Smooth muscle cell (in vitro differentiated cells): ENCODE data around the gene BCL2L15. TPM values are rescaled to one million over a fixed set of nuclear protein-coding genes. Genes with fewer than 3 reads are reported as not detected.

Experiments used
- DNase-seq: peaks from one replicate; lab custom pipeline; 2025; ENCODE audit not compliant: unreplicated experiment; lab: John Stamatoyannopoulos, UW
- H2AFZ ChIP-seq: fragments of 200-600 bp; sonication (generic); 2 replicates; pipeline ENCODE4 v1.6.0; 2016; ENCODE audit warnings: antibody characterized with exemption, low read depth, mild to moderate bottlenecking
- H3F3A ChIP-seq: fragments of 200-600 bp; sonication (generic); 2 replicates; pipeline ENCODE4 v1.6.0; 2017; ENCODE audit warnings: antibody characterized with exemption, low read depth
- H3K27ac ChIP-seq: fragments of 200-600 bp; sonication (generic); 2 replicates; pipeline ENCODE4 v1.5.1; 2016; ENCODE audit warnings: low read depth, mild to moderate bottlenecking
- H3K27me3 ChIP-seq: fragments of 200-600 bp; sonication (generic); 2 replicates; pipeline ENCODE4 v1.6.1; 2016; ENCODE audit warnings: low read depth, mild to moderate bottlenecking
- H3K36me3 ChIP-seq: fragments of 200-600 bp; sonication (generic); 2 replicates; pipeline ENCODE4 v1.5.1; 2016; ENCODE audit warnings: low read depth
- H3K4me1 ChIP-seq: fragments of 200-600 bp; sonication (generic); 2 replicates; pipeline ENCODE4 v1.5.1; 2016; ENCODE audit warnings: low read depth
- H3K4me2 ChIP-seq: fragments of 200-600 bp; sonication (generic); 2 replicates; pipeline ENCODE4 v1.6.0; 2016; ENCODE audit warnings: mild to moderate bottlenecking
- H3K4me3 ChIP-seq: fragments of 200-600 bp; sonication (generic); 2 replicates; pipeline ENCODE4 v1.5.1; 2016; ENCODE audit warnings: mild to moderate bottlenecking
- H3K79me2 ChIP-seq: fragments of 200-600 bp; sonication (generic); 2 replicates; pipeline ENCODE4 v1.6.0; 2016; ENCODE audit warnings: low read depth, mild to moderate bottlenecking
- H3K9ac ChIP-seq: fragments of 200-600 bp; sonication (generic); 2 replicates; pipeline ENCODE4 v1.6.0; 2016; ENCODE audit warnings: low read depth
- H3K9me3 ChIP-seq: fragments of 200-600 bp; sonication (generic); replicated peaks from 2 replicates; pipeline ENCODE4 v1.5.1; 2016; ENCODE audit warnings: low read depth
- H4K20me1 ChIP-seq: fragments of 200-600 bp; sonication (generic); 2 replicates; pipeline ENCODE4 v1.6.0; 2016; ENCODE audit warnings: low read depth
- CTCF ChIP-seq: fragments of 200-600 bp; sonication (generic); IDR thresholded peaks from 2 replicates; pipeline ENCODE4 v1.5.1; 2017; ENCODE audit warnings: borderline replicate concordance, mild to moderate bottlenecking, antibody characterized with exemption; ENCODE audit not compliant: insufficient read depth, poor library complexity, severe bottlenecking
- WGBS: methylation state at CpG from one replicate; pipeline ENCODE4 v1.1.7; 2016; ENCODE audit warnings: low lambda C conversion rate; 5-methylcytosine and 5-hydroxymethylcytosine counted together
- polyA plus RNA-seq: library from polyadenylated mRNA; unstranded; fragments of >200 nt; fragmentation: Nextera tagmentation; extraction: Ambion mirVana; gene quantifications from 2 replicates; pipeline ENCODE4 v1.2.1, GENCODE V29; 2016
- total RNA-seq: library from RNA; depleted of rRNA; stranded (reverse); fragments of >200 nt; gene quantifications from 2 replicates; pipeline ENCODE4 v1.2.3, GENCODE V29; 2014

The BCL2L15 gene
- total and polyA plus RNA-seq, 2 experiments from 2014 or later, result 0.13 TPM; not detected in 1

DNA sequence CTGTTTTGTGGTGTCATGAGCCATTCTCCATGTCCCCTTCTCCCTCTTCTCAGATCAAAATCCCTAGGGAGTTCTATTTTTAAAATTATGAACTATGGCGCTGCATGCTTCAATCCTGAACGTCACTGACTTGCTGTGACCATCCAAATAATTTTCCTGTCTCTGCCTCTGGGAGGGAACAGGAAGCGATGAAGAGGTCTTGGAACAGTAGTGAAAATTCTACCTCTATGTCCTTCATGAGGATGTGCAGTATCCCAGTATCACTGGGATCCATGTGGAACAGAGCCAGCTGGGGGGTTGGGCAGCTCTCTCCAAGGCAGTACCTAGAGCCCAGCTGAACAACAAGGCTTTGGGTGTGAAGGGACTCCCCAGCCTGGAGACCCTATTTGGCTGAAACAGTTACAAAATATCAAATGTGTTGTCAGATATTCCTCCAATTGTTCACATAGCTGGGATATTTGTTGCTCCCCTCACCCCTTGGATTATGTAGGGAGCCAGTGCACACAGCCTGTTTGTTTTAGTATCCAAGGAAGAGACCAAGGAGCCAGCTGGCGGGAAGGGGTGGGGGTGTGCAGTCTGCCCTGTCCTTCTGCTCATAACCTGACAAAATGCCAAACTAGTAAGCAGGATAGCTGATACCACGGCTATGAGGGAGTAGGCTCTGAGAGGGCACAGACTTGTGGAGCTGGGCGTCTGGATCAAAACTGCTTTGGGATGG is 25.4 kb upstream of the BCL2L15 start:
- H3K9ac ChIP-seq, result no peak overlapping the region
- no peaks in the 10 kb centered on the region for H3K9me3 ChIP-seq
- TF ChIP-seq CTCF, result no peak
- no peaks in the 10 kb centered on the region for H4K20me1 ChIP-seq
- H3K27ac ChIP-seq, result no peak overlapping the region
- H3F3A ChIP-seq, result no peaks in the 10 kb centered on the region
- H3K4me1 ChIP-seq, result no peaks in the 10 kb centered on the region
- no peak overlapping the region for H3K4me3 ChIP-seq
- H3K4me2 ChIP-seq, result no peak overlapping the region
- no peak for DNase-seq
- no peaks in the 10 kb centered on the region for H3K79me2 ChIP-seq
- no peaks in the 10 kb centered on the region for H3K27me3 ChIP-seq
- no peak overlapping the region for H2AFZ ChIP-seq
- no peaks in the 10 kb centered on the region for H3K36me3 ChIP-seq
- WGBS, result 82% methylated on average over 6 of the region's 6 CpGs

DNA sequence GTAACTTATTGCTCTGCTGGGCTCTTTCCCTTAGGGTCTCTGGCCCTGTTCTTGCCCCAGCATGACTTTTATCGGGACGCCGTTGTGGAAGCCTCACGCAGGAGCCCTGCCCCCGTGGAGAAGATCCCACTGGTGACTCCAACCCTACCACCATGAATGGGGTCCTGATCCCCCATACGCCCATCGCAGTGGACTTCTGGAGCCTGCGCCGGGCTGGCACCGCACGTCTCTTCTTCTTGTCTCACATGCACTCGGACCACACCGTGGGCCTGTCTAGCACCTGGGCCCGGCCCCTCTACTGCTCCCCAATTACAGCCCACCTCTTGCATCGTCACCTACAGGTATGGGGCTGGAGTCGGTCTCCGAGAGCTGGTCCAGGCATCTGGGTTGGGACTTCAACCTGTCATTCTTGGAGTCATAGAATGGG is 18.1 kb upstream of the BCL2L15 start:
- Histone ChIP-seq H3K27me3 (no peaks in the 10 kb centered on the region), H3K4me1 (peaks cover 7% of the 10 kb centered on the region), H3K9me3 (no peaks in the 10 kb centered on the region), H3K4me2 (peak overlapping the region; percentile 98), H3F3A (peaks cover 4% of the 10 kb centered on the region), H4K20me1 (no peaks in the 10 kb centered on the region), H3K36me3 (no peaks in the 10 kb centered on the region), H3K4me3 (peak overlapping the region; percentile 75), H3K79me2 (peaks cover 10% of the 10 kb centered on the region), H3K9ac (peak overlapping the region; percentile 75), H2AFZ (peak overlapping the region; percentile 79), H3K27ac (peak overlapping the region; percentile 81)
- DNase-seq, result no peak
- no peak for TF ChIP-seq CTCF
- 2% methylated on average over 17 of the region's 17 CpGs for WGBS

DNA sequence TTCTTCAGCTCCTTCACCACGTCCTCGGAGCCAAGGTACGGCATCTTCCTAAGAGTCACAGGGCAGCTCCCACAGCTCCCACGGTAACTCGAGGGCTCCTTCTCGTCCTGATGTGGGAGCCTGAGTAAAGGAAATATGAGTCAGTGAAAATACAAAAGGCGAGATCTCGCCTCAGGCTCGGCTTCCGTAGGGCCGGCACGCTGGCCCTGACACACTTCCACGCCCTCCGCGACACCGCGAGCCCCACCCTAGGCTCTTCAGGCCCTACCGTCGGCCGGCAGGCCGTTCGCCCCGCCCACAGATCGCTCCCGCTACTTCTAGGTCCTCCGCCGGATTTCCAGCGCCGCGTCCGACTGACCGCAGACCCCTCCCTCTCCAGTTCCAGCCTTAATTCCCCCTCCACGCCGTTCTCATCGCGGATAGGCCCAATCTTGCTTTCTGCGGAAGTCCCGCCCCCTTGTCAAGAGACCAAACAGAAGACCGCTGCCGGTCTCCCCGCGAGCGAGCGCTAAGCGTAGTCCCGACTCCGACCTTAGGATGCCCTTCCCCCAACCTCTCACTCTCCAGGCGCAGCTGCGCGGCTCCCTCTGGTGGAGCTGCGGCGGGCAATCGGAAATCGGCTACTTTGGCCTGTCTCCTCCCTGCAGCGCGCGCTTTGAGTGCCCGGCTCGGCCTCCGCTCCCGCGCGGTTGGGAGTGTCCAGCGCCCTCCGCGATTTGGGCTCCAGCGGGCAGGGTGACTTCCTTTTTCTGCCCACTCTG is 17.5 kb upstream of the BCL2L15 start, which contains the start of the genes AP4B1 and DCLRE1B:
Gene AP4B1, minus strand, starts transcription at position 126 of the 761 bp plus-strand sequence. Its CDS starts 82 bp downstream, at position 44.
Gene DCLRE1B, plus strand, starts transcription at position 653 of the 761 bp plus-strand sequence. CDS start 261 bp downstream, outside the sequence.
- Histone ChIP-seq H3K9me3 (no peaks in the 10 kb centered on the region), H2AFZ (peak within 1 kb of the TSS; percentile 89), H3K27ac (peak within 1 kb of the TSS; percentile 81), H4K20me1 (no peaks in the 10 kb centered on the region), H3K4me2 (peak within 1 kb of the TSS; percentile 98), H3K27me3 (no peaks in the 10 kb centered on the region), H3F3A (peaks cover 4% of the 10 kb centered on the region), H3K36me3 (no peaks in the 10 kb centered on the region), H3K79me2 (peaks cover 10% of the 10 kb centered on the region), H3K9ac (peak within 1 kb of the TSS; percentile 75), H3K4me1 (peaks cover 7% of the 10 kb centered on the region), H3K4me3 (peak within 1 kb of the TSS; percentile 75)
- WGBS, result 1% methylated on average over 65 of the region's 67 CpGs
- peak; percentile 90 for DNase-seq
- TF ChIP-seq CTCF, result peak; percentile 39
